Measurements from ENCODE around the gene TIGIT.

DNA sequence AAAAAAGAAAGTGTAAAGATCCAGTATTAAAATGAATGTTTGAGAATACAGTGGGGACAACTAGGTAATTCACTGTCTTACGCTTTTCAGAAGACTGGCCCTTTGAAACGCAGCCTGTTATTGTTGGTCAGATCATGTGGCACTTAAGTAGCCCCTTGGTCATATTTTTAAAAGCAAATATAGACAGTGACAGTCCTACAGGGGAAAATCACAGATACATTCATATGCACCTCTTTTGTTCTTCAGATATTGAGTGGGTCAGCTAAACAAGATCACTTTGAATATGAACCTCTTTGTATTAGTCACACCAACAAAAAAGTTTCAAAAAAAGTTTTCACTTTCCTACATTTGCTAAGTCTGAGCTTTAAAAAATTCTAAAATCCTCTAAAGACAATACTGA, 36.0 kb downstream of the TIGIT start:
- TF ChIP-seq, protein P1, sequence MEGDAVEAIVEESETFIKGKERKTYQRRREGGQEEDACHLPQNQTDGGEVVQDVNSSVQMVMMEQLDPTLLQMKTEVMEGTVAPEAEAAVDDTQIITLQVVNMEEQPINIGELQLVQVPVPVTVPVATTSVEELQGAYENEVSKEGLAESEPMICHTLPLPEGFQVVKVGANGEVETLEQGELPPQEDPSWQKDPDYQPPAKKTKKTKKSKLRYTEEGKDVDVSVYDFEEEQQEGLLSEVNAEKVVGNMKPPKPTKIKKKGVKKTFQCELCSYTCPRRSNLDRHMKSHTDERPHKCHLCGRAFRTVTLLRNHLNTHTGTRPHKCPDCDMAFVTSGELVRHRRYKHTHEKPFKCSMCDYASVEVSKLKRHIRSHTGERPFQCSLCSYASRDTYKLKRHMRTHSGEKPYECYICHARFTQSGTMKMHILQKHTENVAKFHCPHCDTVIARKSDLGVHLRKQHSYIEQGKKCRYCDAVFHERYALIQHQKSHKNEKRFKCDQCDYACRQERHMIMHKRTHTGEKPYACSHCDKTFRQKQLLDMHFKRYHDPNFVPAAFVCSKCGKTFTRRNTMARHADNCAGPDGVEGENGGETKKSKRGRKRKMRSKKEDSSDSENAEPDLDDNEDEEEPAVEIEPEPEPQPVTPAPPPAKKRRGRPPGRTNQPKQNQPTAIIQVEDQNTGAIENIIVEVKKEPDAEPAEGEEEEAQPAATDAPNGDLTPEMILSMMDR (IDR thresholded peaks at IDR 0.05) = no peak
- TF ChIP-seq POLR2A (IDR thresholded peaks at IDR 0.05) (no peak), EP300 (IDR thresholded peaks at IDR 0.05) (no peak)
